NCI-H446 treated with DMSO at 0.1 percent for 48 hours (cell line): ENCODE results near the gene IFNAR1.
"Not testable (repeated sequence)": the region's sequence is repeated elsewhere in the genome, so short reads cannot be mapped to it uniquely, and the experiment has no call there.

Source experiments
- DNase-seq: peaks from one replicate; lab custom pipeline; 2025; lab: John Stamatoyannopoulos, UW

IFNAR1 gene

GRCh38 chr21:33377221-33377920, 52.6 kb downstream of the IFNAR1 start:
- no peak for DNase-seq

- no peak for DNase-seq
Observed at GRCh38 chr21:33378081-33378480, 53.3 kb downstream of the IFNAR1 start.

GRCh38 chr21:33379934-33380333, 55.2 kb downstream of the IFNAR1 start:
- not testable (repeated sequence) for DNase-seq

DNA sequence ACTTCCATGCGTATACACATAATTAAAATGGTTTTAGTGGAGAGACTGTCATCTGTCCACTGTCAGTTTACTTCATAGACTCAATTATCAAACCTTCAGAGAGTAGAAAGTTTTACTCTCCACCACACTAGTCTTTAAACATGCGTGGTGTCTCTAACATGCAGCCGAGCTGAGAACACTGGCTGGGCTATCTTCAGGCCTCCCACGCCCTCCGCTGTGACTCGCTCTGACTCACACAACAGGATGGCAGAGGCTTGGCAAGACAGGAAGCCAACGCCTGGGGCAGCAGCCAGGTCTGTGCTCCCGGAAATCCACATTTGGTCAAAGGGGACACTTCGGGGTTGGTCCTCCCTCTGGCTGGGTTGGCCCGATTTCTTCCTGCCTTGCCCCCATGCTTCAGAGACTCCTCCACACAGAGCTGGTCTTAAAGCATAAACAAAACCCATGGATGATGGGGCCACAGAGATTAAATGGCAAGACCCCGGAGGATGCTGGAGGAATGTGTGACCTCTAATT, 55.8 kb downstream of the IFNAR1 start:
- DNase-seq, result peak; percentile 69

DNA sequence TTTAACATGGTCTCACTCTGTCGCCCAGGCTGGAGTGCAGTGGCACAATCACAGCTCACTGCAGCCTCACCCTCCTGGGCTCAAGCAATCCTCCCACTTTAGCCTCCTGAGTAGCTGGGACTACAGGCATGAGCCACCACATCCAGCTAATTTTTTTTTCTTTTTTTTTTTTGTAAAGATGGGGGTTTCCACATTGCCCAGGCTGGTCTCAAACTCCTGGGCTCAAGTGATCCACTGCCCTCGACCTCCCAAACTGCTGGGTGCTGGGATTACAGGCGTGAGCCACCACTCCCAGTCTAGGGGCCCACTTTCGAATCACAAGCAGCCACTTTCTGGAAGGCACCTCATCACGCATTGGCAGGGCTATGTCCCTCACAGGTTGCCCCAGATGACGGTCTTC, 56.6 kb downstream of the IFNAR1 start:
- DNase-seq, result not testable (repeated sequence)

GRCh38 chr21:33383056-33383888, 58.5 kb downstream of the IFNAR1 start:
- no peak for DNase-seq

- no peak for DNase-seq
Observed at GRCh38 chr21:33384841-33385331, 60.1 kb downstream of the IFNAR1 start.

GRCh38 chr21:33386222-33386784, 61.5 kb downstream of the IFNAR1 start:
- no peak for DNase-seq

DNA sequence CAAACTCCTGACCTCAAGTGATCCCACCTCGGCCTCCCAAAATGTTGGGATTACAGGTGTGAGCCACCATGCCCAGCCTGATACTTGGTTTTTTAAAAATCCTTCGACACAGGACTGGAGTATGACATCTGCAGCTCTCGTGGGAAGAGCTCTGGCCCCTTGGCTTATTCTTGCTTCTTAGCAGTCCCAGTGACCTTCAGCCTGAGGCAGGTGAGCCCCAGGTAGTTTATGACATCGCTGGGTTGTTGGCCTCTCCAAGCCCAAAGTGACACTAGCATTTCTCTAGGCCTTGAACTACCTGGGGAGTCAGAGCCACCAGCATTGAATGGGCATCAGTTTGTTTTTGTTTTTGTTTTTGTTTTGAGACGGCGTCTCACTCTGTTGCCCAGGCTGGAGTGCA, 62.5 kb downstream of the IFNAR1 start:
- no peak for DNase-seq

DNA sequence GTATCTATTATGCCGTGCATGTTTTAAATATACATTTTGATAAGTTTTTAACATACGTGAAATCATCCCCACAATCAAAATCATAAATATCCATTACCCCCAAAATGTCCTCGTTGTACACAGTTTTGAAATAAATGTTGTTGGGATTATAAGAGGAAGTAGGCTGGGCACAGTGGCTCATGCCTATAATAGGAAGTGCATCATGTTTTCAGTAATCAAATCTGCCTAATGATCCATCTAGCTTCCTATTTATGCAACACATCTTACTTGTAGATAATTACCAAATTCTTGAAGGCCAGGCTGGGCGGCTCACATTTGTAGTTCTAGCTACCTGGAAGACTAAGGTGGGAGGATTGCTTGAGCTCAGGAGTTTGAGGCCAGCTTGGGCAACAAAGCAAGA, 63.4 kb downstream of the IFNAR1 start:
- no peak for DNase-seq

GRCh38 chr21:33390479-33390878, 65.7 kb downstream of the IFNAR1 start:
- DNase-seq, result no peak

GRCh38 chr21:33391656-33392055, 66.9 kb downstream of the IFNAR1 start:
- no peak for DNase-seq

- DNase-seq, result no peak
Observed at GRCh38 chr21:33392284-33392985, 67.7 kb downstream of the IFNAR1 start.

GRCh38 chr21:33393348-33393747, 68.6 kb downstream of the IFNAR1 start:
- DNase-seq, result no peak

DNA sequence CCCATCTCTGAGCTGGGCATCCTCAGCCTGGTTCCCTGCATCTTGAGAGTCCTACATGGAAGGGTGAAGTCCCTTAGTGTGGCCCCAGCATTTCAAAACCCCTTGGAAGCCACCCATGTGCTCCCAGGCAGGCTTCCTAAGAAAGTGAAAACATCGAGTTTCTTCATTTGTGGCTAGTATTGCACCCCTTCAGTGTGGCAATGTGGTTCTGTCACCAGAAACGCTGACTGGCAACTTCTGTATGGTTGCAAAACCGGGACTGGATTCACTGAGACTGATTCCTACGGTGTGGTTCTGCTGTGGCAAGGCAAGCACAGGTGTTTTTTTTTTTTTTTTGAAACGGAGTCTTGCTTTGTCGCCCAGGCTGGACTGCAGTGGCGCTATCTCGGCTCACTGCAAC, 69.5 kb downstream of the IFNAR1 start:
- no peak for DNase-seq

- DNase-seq, result peak; percentile 21
Observed at GRCh38 chr21:33395891-33396331, 71.1 kb downstream of the IFNAR1 start.

DNA sequence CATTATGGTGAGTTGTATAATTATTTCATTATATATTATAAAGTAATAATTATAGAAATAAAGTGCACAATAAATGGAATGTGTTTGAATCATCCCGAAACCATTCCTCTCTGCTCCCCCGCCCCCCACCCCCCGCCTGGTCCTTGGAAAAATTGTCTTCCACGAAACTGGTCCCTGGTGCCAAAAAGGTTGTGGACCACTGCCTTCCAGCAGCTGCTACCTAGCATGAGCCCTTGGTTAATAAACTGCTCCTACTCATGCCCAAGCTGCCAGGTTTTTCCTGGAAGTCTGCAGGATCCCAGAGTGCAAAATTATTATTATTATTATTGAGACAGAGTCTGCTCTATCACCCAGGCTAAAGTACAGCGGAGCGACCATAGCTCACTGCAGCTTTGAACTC, 71.7 kb downstream of the IFNAR1 start:
- DNase-seq, result peak; percentile 49

DNA sequence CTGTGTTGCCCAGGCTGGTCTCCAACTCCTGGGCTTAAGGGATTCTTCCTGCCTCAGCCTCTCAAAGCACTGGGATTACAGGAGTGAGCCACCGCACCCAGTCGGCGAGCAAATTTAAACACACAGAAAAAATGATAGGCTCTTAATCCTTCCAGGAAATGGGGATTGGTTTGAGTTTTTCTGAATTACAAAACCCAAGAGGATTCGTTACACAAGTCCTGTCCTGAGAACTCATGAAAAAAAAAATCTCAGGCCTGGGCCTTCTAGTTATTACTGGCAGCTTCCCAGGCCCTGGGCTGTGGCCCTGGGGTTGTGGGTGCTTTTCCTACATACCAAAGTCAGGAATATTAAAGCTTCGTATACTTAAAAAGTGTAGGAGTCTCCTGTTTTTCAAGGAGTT, 72.2 kb downstream of the IFNAR1 start:
- no peak for DNase-seq

DNA sequence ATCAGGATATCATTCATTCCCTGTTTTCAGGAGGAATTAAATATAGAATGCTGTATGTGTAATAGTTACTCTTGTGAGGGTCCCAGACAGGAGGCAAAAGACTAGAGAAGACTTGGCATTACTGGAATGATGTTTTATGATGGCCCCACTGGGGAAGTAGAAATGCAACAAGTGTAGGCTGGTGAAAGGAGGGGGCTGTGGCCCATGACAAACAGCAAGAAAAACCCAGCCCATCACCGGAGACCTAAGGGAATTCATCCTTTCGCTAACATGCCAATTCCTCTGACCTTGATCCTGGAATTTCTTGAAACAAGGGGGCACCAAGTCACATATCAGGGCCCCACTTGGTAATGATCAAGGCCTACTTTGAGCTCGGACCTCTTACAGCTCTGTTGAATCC, 72.9 kb downstream of the IFNAR1 start:
- no peak for DNase-seq

DNA sequence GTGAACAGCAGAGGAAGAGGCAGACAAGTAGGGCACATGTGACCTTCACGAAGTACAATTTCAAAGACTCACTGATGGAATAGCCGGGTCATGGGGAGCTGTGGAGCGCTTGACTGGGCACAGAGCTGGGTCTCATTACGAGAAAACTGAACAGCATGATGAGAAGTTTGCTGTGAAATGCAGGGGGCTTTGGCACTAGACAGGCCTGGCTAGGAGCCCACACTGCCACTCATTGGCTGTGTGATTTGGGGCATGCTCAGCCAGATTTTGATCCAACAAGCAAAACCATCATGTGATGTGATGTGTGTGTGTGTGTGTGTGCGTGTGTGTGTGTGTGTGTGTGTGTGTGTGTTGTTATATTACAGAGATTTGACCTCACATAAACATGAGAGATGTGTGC, 73.6 kb downstream of the IFNAR1 start:
- peak; percentile 53 for DNase-seq

GRCh38 chr21:33401630-33401992, 76.8 kb downstream of the IFNAR1 start:
- DNase-seq, result no peak
